Psoas muscle (tissue), 8 donors: ENCODE results near the gene PRDM8. TPM values are rescaled to one million over a fixed set of nuclear protein-coding genes. Genes with fewer than 3 reads are reported as not detected.

Source experiments
- ATAC-seq, 4 donors: fragments of 200-7000 bp; cut with Tn5 transposase; one replicate each; pipeline ENCODE4 v1.9.1; 2020; ENCODE audit warnings: moderate library complexity in 3 of 4, mild to moderate bottlenecking in 2 of 4
- DNase-seq, 2 donors: peaks; one replicate each; pipeline ENCODE4 v3.0.0-alpha.2; 2020
- H3K27ac ChIP-seq: fragments of 200-600 bp; one replicate; pipeline ENCODE4 v1.8.0; 2022
- H3K27me3 ChIP-seq, 3 donors: fragments of 200-600 bp in 1 of 3; one replicate each; pipeline versions ENCODE4 v1.6.1 to v1.8.0; 2013 to 2022; ENCODE audit warnings: low read length in 2 of 3, mild to moderate bottlenecking in 2 of 3, moderate library complexity in 1 of 3; ENCODE audit not compliant: insufficient read depth in 3 of 3
- H3K36me3 ChIP-seq, 2 donors: fragments of 200-600 bp in 1 of 2; one replicate each; pipeline versions ENCODE4 v1.6.1 to v1.8.0; 2013 to 2022; ENCODE audit warnings: low read depth in 1 of 2, mild to moderate bottlenecking in 1 of 2, moderate library complexity in 1 of 2; ENCODE audit not compliant: insufficient read depth in 1 of 2
- H3K4me1 ChIP-seq: fragments of 200-600 bp; one replicate; pipeline ENCODE4 v1.8.0; 2022
- H3K4me3 ChIP-seq: fragments of 200-600 bp; one replicate; pipeline ENCODE4 v1.8.0; 2022; ENCODE audit warnings: mild to moderate bottlenecking
- H3K9me3 ChIP-seq: fragments of 200-600 bp; one replicate; pipeline ENCODE4 v1.8.0; 2022
- WGBS, 3 donors: extraction: QIAGEN DNeasy Blood & Tissue Kit; methylation state at CpG; one replicate each; pipeline versions ENCODE4 v1.1.6 to v1.1.7; 2013; 5-methylcytosine and 5-hydroxymethylcytosine counted together
- intact Hi-C, 2 donors: fragments of 100-400 bp; cut with DNase I; formaldehyde crosslinking; loops; one replicate each; pipeline versions ENCODE4 v1.11.0 to v1.14.2; 2022
- polyA plus RNA-seq, 3 donors: library from polyadenylated mRNA; stranded (reverse); fragments of 200-250 nt; gene quantifications; one replicate each; pipeline ENCODE4 v1.2.3, GENCODE V29; 2013
- total RNA-seq, 4 donors: library from RNA; stranded (reverse); fragmentation: NEBNext Ultra II Directional in 2 of 4; extraction: Animal tissue kit (Norgen Biotek cat#: 25700) in 2 of 4; gene quantifications; one replicate each; pipeline versions ENCODE4 v1.2.1 to v1.2.4, GENCODE V29; 2021 to 2023
- TF ChIP-seq, protein P1 (sequence below): fragments of 200-600 bp; IDR thresholded peaks from one replicate; pipeline ENCODE4 v1.8.0; 2022; ENCODE audit warnings: antibody characterized with exemption
- donor health status: healthy with polysubstance abuse.
- donor health status: DM: no; HTN: no; CAD: no; lungs with moderate emphysema.
- donor health status: Bipolar disorder and iron deficiency.
- donor health status: healthy.
- donor health status: DM: yes; HTN: yes; CAD: no.
- donor health status: DM: no; HTN: no; CAD: no.
- donor health status: DM: no; HTN: no; CAD: no.
- donor health status: DM: yes; HTN: yes; CAD: no.

Gene PRDM8
- total and polyA plus RNA-seq, 7 donors: 0.28 to 1.8 (median 0.63) TPM

- Histone ChIP-seq H3K27ac (no peak overlapping the region), H3K4me1 (no peaks in the 10 kb centered on the region), H3K9me3 (no peaks in the 10 kb centered on the region), H3K36me3 (no peaks in the 10 kb centered on the region), H3K27me3 (peaks cover 0 to 2% (median 0%) of the 10 kb centered on the region in 3 donors), H3K4me3 (no peak overlapping the region)
- TF ChIP-seq, protein P1, sequence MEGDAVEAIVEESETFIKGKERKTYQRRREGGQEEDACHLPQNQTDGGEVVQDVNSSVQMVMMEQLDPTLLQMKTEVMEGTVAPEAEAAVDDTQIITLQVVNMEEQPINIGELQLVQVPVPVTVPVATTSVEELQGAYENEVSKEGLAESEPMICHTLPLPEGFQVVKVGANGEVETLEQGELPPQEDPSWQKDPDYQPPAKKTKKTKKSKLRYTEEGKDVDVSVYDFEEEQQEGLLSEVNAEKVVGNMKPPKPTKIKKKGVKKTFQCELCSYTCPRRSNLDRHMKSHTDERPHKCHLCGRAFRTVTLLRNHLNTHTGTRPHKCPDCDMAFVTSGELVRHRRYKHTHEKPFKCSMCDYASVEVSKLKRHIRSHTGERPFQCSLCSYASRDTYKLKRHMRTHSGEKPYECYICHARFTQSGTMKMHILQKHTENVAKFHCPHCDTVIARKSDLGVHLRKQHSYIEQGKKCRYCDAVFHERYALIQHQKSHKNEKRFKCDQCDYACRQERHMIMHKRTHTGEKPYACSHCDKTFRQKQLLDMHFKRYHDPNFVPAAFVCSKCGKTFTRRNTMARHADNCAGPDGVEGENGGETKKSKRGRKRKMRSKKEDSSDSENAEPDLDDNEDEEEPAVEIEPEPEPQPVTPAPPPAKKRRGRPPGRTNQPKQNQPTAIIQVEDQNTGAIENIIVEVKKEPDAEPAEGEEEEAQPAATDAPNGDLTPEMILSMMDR: no peak
- DNase-seq: no peak
- WGBS, 3 donors: 74 to 85% (median 78%) methylated on average over 4 of the region's 4 CpGs
- ATAC-seq: no peak
- intact Hi-C loops: no loop called here
Measured at GRCh38 chr4:80208610-80209339, 11.5 kb downstream of the PRDM8 start.

GRCh38 chr4:80209340-80209701, 12.0 kb downstream of the PRDM8 start:
- no peaks in the 10 kb centered on the region for H3K9me3 ChIP-seq
- no peak for DNase-seq
- peaks cover 0 to 2% (median 0%) of the 10 kb centered on the region in 3 donors for H3K27me3 ChIP-seq
- ATAC-seq: no peak
- H3K4me1 ChIP-seq: no peaks in the 10 kb centered on the region
- TF ChIP-seq, protein P1: no peak
- H3K36me3 ChIP-seq: no peaks in the 10 kb centered on the region
- intact Hi-C loops: no loop called here
- no peak overlapping the region for H3K4me3 ChIP-seq
- 94 to 97% (median 97%) methylated on average over 2 of the region's 2 CpGs for WGBS, 3 donors
- no peak overlapping the region for H3K27ac ChIP-seq

DNA sequence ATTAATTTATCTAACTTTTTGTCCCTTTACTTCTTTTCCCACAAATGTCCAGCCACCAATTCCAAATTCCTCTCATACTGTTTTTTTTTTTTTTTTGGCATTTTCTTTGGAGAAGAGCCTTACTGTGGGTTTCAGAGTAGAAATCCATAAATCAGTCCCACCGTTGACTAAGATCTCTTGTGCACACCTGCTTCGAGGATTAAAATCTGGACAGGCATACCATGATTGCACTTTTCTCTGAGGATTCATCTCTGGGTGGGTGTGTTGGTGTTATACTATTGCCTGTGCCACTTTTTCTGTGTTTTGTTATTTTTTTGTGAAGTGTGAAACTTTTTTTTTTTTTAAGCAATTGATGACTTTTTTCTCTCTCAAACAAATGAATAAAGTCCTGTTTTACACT, 13.2 kb downstream of the PRDM8 start:
- no peaks in the 10 kb centered on the region for H3K9me3 ChIP-seq
- H3K27me3 ChIP-seq: peaks cover 0 to 2% (median 0%) of the 10 kb centered on the region in 3 donors
- H3K4me1 ChIP-seq: no peaks in the 10 kb centered on the region
- DNase-seq: no peak
- no peak for ATAC-seq
- 31 to 49% (median 34%) methylated on average over 2 of the region's 2 CpGs for WGBS, 3 donors
- no peak overlapping the region for H3K27ac ChIP-seq
- TF ChIP-seq, protein P1: no peak
- no peaks in the 10 kb centered on the region for H3K36me3 ChIP-seq
- no peak overlapping the region for H3K4me3 ChIP-seq
- intact Hi-C loops: no loop called here

DNA sequence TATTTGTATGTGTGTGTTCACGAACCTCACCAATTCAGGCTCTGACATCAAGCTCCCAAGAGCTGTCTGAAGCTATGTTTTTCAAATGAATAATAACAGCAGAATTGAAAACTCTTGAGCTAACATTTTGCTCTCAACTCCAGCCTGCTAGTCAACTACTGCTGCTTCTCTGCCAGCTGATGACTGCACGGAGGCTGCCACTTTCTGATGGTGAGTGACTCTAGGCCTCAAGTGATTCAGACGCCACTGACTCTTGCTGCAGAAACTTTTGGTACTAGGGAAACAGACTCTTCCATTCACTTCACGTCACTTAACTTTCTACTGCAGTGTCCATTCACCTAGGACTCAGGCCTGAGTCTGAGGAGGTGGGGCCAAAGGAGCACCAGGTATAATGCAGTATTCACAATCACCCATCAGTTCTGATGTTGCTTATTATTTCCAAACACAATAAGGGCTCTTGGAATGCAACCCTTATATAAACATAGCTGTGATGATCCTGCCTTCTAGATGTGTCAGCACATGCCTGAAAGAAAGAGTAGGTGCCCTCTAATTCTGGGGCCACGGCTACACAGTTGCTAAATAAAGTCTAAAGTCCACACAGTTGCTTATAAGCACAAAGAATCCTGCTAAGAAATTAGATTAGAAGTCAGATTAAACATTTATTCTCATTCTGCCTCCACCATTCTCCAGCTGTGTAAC, 16.0 kb downstream of the PRDM8 start:
- 80 to 88% (median 81%) methylated on average over 5 of the region's 5 CpGs for WGBS, 3 donors
- Histone ChIP-seq H3K27me3 (no peaks in the 10 kb centered on the region), H3K9me3 (no peaks in the 10 kb centered on the region), H3K36me3 (no peaks in the 10 kb centered on the region), H3K4me3 (no peak overlapping the region), H3K4me1 (no peaks in the 10 kb centered on the region), H3K27ac (no peak overlapping the region)
- no peak for DNase-seq
- TF ChIP-seq, protein P1: no peak
- intact Hi-C loops: no loop called here
- ATAC-seq: no peak
